ENCODE results near the gene SEC22B. TPM values are rescaled to one million over a fixed set of nuclear protein-coding genes. Genes with fewer than 3 reads are reported as not detected.
"Not testable (repeated sequence)": the region's sequence is repeated elsewhere in the genome, so short reads cannot be mapped to it uniquely, and the experiment has no call there.

Gene SEC22B
- total RNA-seq, 1 donor from 2014 or later: 23.6 TPM

GRCh38 chr1:120196863-120197775 is 20.8 kb upstream of the SEC22B start:
- not testable (repeated sequence) for H3K4me1 Mint-ChIP-seq; H3K9ac ChIP-seq; H3K9me3 ChIP-seq (ENCODE audit: low read depth); H3K4me1 ChIP-seq; H4K20me1 ChIP-seq (ENCODE audit: low read depth); H3K27me3 Mint-ChIP-seq (ENCODE audit: insufficient read depth, low read depth); H3K36me3 Mint-ChIP-seq; H3K9me3 Mint-ChIP-seq; H3F3A ChIP-seq (ENCODE audit: low read depth); H3K36me3 ChIP-seq; H3K27ac Mint-ChIP-seq; H3K79me2 ChIP-seq (ENCODE audit: low read depth); H3K27ac ChIP-seq
- Histone ChIP-seq H2AFZ (replicated peaks) (peak overlapping the region; percentile 60), H3K27me3 (peaks cover 23% of the 10 kb centered on the region), H3K4me3 (peak overlapping the region; percentile 44), H3K4me2 (peak overlapping the region; percentile 80)
- H3K4me3 Mint-ChIP-seq: peak overlapping the region; percentile 81
- peak; percentile 38 for DNase-seq (ENCODE audit: low spot score)
- TF ChIP-seq EZH2 (IDR thresholded peaks at IDR 0.05): peak; percentile 40

- not testable (repeated sequence) for H3F3A ChIP-seq (ENCODE audit: low read depth); H3K9ac ChIP-seq; H3K9me3 ChIP-seq (ENCODE audit: low read depth); H3K4me1 Mint-ChIP-seq; H3K4me3 ChIP-seq; H3K27me3 Mint-ChIP-seq (ENCODE audit: insufficient read depth, low read depth); H3K4me2 ChIP-seq; H3K4me3 Mint-ChIP-seq; H3K36me3 Mint-ChIP-seq; H2AFZ ChIP-seq (replicated peaks); H3K79me2 ChIP-seq (ENCODE audit: low read depth); H3K27ac ChIP-seq; H4K20me1 ChIP-seq (ENCODE audit: low read depth); H3K36me3 ChIP-seq; H3K9me3 Mint-ChIP-seq; H3K4me1 ChIP-seq; H3K27me3 ChIP-seq; H3K27ac Mint-ChIP-seq; DNase-seq (ENCODE audit: low spot score)
Observed at GRCh38 chr1:120188626-120189025, 12.3 kb upstream of the SEC22B start.

GRCh38 chr1:120182176-120182707 is 5.9 kb upstream of the SEC22B start:
- H3K4me1 ChIP-seq; H4K20me1 ChIP-seq (ENCODE audit: low read depth); H2AFZ ChIP-seq (replicated peaks); H3K27me3 ChIP-seq; H3K79me2 ChIP-seq (ENCODE audit: low read depth); H3K9me3 ChIP-seq (ENCODE audit: low read depth); H3K4me3 Mint-ChIP-seq; H3K27me3 Mint-ChIP-seq (ENCODE audit: insufficient read depth, low read depth); DNase-seq (ENCODE audit: low spot score); H3K4me2 ChIP-seq; H3K27ac ChIP-seq; H3K27ac Mint-ChIP-seq; H3K36me3 ChIP-seq; H3K36me3 Mint-ChIP-seq; H3K4me3 ChIP-seq; H3K9me3 Mint-ChIP-seq; H3K9ac ChIP-seq: not testable (repeated sequence)
- peaks cover 17% of the 10 kb centered on the region for H3F3A ChIP-seq (ENCODE audit: low read depth)
- peaks cover 16% of the 10 kb centered on the region for H3K4me1 Mint-ChIP-seq

DNA sequence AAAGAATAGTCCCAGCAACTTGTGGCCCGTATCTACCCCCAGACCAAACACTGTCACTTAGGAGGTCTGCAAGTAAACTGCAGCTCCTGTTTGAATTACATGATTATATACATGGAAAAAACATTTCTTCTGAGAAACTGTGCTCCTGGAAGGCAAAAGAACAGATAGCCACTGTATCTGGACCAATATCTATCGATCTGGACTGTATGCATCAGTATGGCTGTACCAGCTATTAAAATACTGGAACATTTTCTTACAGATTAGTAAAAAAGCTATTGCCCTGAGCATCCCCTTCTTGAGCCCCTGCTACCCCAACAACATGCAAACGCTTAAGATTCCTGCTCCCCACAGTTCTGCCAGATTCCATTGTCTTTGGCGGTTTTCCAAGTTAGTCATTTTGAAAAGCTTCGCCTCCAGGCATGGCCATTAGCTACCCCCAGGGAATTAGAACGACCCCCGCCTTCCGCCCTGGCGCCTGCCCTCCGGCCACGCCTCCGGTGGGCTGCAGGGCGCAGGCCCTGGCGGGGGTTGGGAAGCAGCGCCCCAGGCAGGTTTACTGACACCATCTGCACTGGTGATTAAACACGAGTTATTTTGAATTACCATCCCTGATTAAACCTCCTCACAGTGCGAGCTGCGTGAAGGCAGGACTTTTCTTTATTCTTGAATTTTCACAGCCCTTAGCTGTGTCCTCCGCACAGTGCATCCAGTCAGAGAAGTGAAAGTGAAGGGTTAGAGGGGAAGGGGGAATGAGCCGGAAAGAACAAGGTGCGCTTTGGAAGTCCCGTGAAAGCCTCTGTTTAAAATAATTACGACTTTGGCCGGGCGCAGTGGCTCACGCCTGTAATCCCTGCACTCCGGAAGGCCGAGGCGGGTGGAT is 3.7 kb upstream of the SEC22B start:
- not testable (repeated sequence) for H4K20me1 ChIP-seq (ENCODE audit: low read depth); H3K27me3 Mint-ChIP-seq (ENCODE audit: insufficient read depth, low read depth); H3K4me1 ChIP-seq; H3K4me3 ChIP-seq; H3K9me3 ChIP-seq (ENCODE audit: low read depth); H3K79me2 ChIP-seq (ENCODE audit: low read depth); H3K27me3 ChIP-seq; H3K9me3 Mint-ChIP-seq; H3K9ac ChIP-seq; H3K36me3 ChIP-seq; H3K36me3 Mint-ChIP-seq
- DNase-seq (ENCODE audit: low spot score): peak; percentile 60
- H3K4me3 Mint-ChIP-seq: peak overlapping the region; percentile 77
- peak overlapping the region; percentile 20 for H3K27ac Mint-ChIP-seq
- Histone ChIP-seq H3F3A (ENCODE audit: low read depth) (peaks cover 24% of the 10 kb centered on the region), H2AFZ (replicated peaks) (peak overlapping the region; percentile 26), H3K4me2 (peak overlapping the region; percentile 48), H3K27ac (peak overlapping the region; percentile 8)
- H3K4me1 Mint-ChIP-seq: peaks cover 26% of the 10 kb centered on the region
